Type B pancreatic cell (in vitro differentiated cells): ENCODE results near the gene RAI14. TPM values are rescaled to one million over a fixed set of nuclear protein-coding genes. Genes with fewer than 3 reads are reported as not detected.

ENCODE experiments used
- DNase-seq: peaks from one replicate; pipeline ENCODE4 v3.0.0; 2021; ENCODE audit warnings: mixed read lengths; ENCODE audit not compliant: unreplicated experiment; ENCODE audit errors: extremely low spot score
- H3K27ac Mint-ChIP-seq: 2 replicates; pipeline ENCODE4 v1.8.0; 2021; ENCODE audit warnings: mild to moderate bottlenecking, mixed read lengths
- H3K27me3 Mint-ChIP-seq: 2 replicates; pipeline ENCODE4 v1.8.0; 2021; ENCODE audit warnings: mixed read lengths
- H3K36me3 Mint-ChIP-seq: 2 replicates; pipeline ENCODE4 v1.8.0; 2021; ENCODE audit warnings: mixed read lengths
- H3K4me1 Mint-ChIP-seq: one replicate; pipeline ENCODE4 v1.8.0; 2021; ENCODE audit warnings: mixed read lengths; ENCODE audit not compliant: unreplicated experiment
- H3K4me3 Mint-ChIP-seq: 2 replicates; pipeline ENCODE4 v1.8.0; 2021; ENCODE audit warnings: mild to moderate bottlenecking, mixed read lengths
- H3K9me3 Mint-ChIP-seq: 2 replicates; pipeline ENCODE4 v1.8.0; 2021; ENCODE audit warnings: mixed read lengths
- total RNA-seq: library from RNA; stranded (reverse); gene quantifications from 2 replicates; pipeline ENCODE4 v1.2.1, GENCODE V29; 2021; ENCODE audit warnings: low replicate concordance
- TF ChIP-seq, protein P1 (sequence below): fragments of 200-600 bp; sonication (generic); conservative IDR thresholded peaks from 2 replicates; pipeline ENCODE4 v1.5.0; 2021; ENCODE audit warnings: antibody characterized with exemption, mild to moderate bottlenecking

RAI14 gene
- total RNA-seq, 1 donor from 2014 or later, result 102 TPM

DNA sequence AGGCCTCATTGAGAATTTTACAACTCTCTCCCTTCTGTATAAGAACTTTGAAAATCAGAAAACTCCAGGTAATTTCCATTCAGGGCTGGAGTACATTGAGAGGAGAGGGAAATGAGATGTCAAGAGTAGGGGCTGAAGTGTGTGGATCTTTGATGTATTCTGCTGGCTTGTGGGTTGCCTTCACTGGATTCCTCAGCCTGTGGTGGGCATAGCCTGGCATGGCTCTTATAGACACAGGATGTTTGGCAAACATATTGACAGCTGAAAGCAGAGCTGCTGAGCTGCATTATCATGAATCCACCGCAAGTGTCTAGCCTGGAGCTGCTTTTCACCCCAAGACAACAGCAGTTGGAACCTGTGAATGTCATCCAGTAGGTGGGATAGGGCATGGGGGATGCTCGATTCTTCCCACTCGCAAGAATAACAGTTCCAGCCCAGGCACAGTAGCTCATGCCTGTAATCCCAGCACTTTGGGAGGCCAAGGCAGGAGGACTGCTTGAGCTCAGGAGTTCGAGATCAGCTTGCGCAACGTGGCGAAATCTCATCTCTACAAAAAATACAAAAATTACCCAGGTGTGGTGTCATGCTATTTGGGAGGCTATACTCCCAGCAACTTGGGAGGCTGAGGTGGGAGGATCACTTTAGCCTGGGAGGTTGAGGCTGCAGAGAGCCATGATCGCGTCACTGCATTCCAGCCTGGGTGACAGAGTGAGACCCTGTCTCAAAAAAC is 146.9 kb downstream of the RAI14 start:
- Mint-ChIP-seq H3K27me3 (no peaks in the 10 kb centered on the region), H3K4me3 (no peak overlapping the region), H3K27ac (no peak overlapping the region), H3K36me3 (peaks cover 57% of the 10 kb centered on the region), H3K9me3 (no peaks in the 10 kb centered on the region), H3K4me1 (no peaks in the 10 kb centered on the region)
- TF ChIP-seq, protein P1, sequence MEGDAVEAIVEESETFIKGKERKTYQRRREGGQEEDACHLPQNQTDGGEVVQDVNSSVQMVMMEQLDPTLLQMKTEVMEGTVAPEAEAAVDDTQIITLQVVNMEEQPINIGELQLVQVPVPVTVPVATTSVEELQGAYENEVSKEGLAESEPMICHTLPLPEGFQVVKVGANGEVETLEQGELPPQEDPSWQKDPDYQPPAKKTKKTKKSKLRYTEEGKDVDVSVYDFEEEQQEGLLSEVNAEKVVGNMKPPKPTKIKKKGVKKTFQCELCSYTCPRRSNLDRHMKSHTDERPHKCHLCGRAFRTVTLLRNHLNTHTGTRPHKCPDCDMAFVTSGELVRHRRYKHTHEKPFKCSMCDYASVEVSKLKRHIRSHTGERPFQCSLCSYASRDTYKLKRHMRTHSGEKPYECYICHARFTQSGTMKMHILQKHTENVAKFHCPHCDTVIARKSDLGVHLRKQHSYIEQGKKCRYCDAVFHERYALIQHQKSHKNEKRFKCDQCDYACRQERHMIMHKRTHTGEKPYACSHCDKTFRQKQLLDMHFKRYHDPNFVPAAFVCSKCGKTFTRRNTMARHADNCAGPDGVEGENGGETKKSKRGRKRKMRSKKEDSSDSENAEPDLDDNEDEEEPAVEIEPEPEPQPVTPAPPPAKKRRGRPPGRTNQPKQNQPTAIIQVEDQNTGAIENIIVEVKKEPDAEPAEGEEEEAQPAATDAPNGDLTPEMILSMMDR, result no peak
- no peak for DNase-seq

DNA sequence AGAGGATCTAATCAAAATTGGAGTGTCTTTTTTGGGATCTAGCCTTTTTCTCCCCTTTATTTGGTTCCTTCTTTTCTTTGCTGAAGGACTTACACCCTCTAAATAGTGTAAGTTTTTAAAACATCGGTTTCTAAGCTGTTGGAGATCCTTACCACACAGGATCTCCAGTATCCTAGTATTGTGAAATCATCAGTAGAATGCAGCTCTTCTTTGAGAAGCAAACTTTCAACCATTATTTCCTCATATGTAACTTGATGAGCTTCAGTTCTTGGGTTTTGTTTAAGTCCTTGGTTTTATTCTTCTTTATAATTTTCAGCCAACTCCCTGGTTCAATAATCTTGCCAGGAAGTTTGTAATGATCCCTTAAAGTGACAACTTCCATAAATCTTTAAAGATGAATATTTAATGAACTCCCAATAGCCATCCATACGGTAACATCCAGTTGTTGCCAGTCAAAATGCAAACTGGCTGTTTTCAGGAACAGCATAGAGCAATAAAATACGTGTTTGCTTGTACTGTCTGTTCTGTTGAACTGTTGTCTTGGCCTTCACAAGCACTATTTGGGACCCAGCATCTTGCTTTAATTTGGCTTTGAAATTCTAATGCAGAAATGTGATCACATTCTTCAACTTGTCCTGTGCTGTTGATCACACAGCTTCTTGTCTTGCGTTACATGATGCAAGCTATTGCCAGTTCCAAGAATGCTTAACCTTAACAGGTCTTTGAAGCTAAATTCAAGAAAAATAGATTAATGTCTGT is 148.0 kb downstream of the RAI14 start:
- H3K27ac Mint-ChIP-seq, result peak overlapping the region; percentile 3
- no peaks in the 10 kb centered on the region for H3K9me3 Mint-ChIP-seq
- no peak for DNase-seq
- peaks cover 54% of the 10 kb centered on the region for H3K36me3 Mint-ChIP-seq
- no peak overlapping the region for H3K4me3 Mint-ChIP-seq
- H3K27me3 Mint-ChIP-seq, result no peaks in the 10 kb centered on the region
- no peaks in the 10 kb centered on the region for H3K4me1 Mint-ChIP-seq
- TF ChIP-seq, protein P1, result no peak

DNA sequence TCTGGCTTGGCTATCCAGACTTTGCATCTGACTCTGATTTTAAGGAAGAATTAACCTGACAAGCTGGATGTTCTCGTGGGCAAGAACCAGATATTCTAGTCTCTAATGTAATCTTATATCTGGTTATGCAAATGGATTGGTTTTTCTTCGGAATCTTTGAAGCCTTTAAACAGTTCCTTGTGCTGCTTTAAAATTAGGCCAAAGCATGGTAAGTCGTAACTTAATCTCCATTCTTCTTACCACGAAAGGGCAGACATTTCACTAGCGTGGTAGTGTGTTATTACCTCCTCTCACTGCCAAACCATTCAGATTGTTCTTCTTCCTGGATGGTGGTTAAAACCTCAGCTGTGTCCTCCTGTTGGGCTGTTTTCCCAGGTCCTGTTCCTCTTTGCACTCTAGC is 148.8 kb downstream of the RAI14 start:
- Mint-ChIP-seq H3K36me3 (peaks cover 53% of the 10 kb centered on the region), H3K9me3 (no peaks in the 10 kb centered on the region), H3K4me1 (no peaks in the 10 kb centered on the region), H3K27ac (peak overlapping the region; percentile 3), H3K4me3 (no peak overlapping the region), H3K27me3 (no peaks in the 10 kb centered on the region)
- no peak for DNase-seq
- TF ChIP-seq, protein P1, result no peak

DNA sequence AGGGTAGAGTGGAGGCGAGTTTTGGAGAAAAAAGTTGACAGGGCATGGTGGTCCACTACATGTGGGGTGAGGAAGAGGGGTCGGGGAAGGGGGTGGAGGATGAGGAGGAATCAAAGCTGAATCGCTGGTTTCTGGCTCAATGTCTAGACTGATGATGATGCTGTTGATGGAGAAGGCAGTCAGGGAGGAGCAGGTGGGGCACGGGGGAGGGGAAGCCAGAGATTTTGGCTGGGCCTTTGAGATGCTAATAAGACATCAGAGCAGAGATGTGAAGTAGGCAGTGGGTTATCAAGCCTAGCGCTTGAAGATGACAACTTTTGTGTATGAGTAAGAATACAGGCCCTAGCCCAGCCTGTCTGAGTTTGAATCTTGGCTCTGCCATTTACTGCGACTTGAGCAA is 150.4 kb downstream of the RAI14 start:
- Mint-ChIP-seq H3K27me3 (no peaks in the 10 kb centered on the region), H3K27ac (no peak overlapping the region), H3K9me3 (no peaks in the 10 kb centered on the region), H3K4me1 (peaks cover 4% of the 10 kb centered on the region), H3K36me3 (peaks cover 45% of the 10 kb centered on the region), H3K4me3 (no peak overlapping the region)
- no peak for DNase-seq
- TF ChIP-seq, protein P1, result no peak

DNA sequence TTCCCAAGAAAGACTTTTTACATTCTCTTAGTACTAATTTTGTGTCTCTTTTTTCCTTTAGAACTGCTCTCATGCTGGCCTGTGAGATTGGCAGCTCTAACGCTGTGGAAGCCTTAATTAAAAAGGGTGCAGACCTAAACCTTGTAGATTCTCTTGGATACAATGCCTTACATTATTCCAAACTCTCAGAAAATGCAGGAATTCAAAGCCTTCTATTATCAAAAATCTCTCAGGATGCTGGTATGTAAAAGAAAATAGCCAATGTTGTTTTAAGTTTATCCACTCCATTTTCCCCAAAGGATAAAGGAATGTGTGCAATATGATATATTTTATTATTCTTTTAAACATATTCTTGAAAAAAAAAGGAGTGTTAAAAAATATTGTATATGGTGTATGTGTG is 155.6 kb downstream of the RAI14 start:
- peaks cover 4% of the 10 kb centered on the region for H3K4me1 Mint-ChIP-seq
- H3K27ac Mint-ChIP-seq, result no peak overlapping the region
- H3K4me3 Mint-ChIP-seq, result no peak overlapping the region
- no peak for DNase-seq
- peaks cover 23% of the 10 kb centered on the region for H3K36me3 Mint-ChIP-seq
- H3K27me3 Mint-ChIP-seq, result no peaks in the 10 kb centered on the region
- TF ChIP-seq, protein P1, result no peak
- H3K9me3 Mint-ChIP-seq, result no peaks in the 10 kb centered on the region
